ENCODE results near the gene STK38L.

- TF ChIP-seq NRF1 (conservative IDR thresholded peaks at IDR 0.05; ENCODE audit: low read depth, low read length) (no peak), EGR1 (IDR thresholded peaks at IDR 0.05; ENCODE audit: borderline replicate concordance in 1 of 2, low read depth in 2 of 2, low read length in 2 of 2) (no peak), POLR2AphosphoS5 (IDR thresholded peaks at IDR 0.05; ENCODE audit: low read length) (no peak), SP1 (IDR thresholded peaks at IDR 0.05; ENCODE audit: low read depth, low read length) (no peak), CEBPB (IDR thresholded peaks at IDR 0.05; ENCODE audit: borderline replicate concordance in 1 of 2, low read depth in 2 of 2, low read length in 2 of 2) (no peak), CREB1 (IDR thresholded peaks at IDR 0.05; ENCODE audit: low read depth) (no peak), BRCA1 (IDR thresholded peaks at IDR 0.05; ENCODE audit: low read depth, low read length) (no peak), ZBTB33 (IDR thresholded peaks at IDR 0.05) (no peak), TARDBP (IDR thresholded peaks at IDR 0.05; ENCODE audit: borderline replicate concordance) (no peak), EZH2 (IDR thresholded peaks at IDR 0.05; ENCODE audit: borderline replicate concordance, control insufficient read depth, low read depth, low read length) (no peak), POLR2A (IDR thresholded peaks at IDR 0.05; ENCODE audit: low read depth, low read length) (no peak)
Measured at GRCh38 chr12:27198036-27198435, 46.0 kb upstream of the STK38L start.

Data from GM12878 (cell line).